IMR-90 (cell line): ENCODE data around the gene LRRC56. TPM values are rescaled to one million over a fixed set of nuclear protein-coding genes. Genes with fewer than 3 reads are reported as not detected.

Experiments
- ATAC-seq: fragments of 200-7000 bp; cut with Tn5 transposase; 2 replicates; pipeline ENCODE4 v1.9.1; 2020; ENCODE audit warnings: low read depth, mild to moderate bottlenecking, moderate library complexity
- BruUV-seq: library from RNA; stranded (reverse); fragments of 400-500 nt; replicated peaks from 2 replicates; lab custom pipeline; 2021; lab: Mats Ljungman, UMichigan
- CTCF ChIA-PET: fragments of 300-600 bp; formaldehyde crosslinking; extraction: SDS; loops from one replicate; lab custom pipeline; 2021; ENCODE audit warnings: antibody characterized with exemption; lab: Yijun Ruan, JAX
- POLR2A ChIA-PET: fragments of 300-600 bp; sonication (Branson Sonifier 250); formaldehyde crosslinking; loops from one replicate; lab custom pipeline; 2022; ENCODE audit warnings: antibody characterized with exemption; ENCODE audit not compliant: unreplicated experiment; lab: Charles Lee
- DNase-seq: peaks from one replicate; pipeline ENCODE4 v3.0.0; 2013
- H2AFZ ChIP-seq: replicated peaks from 2 replicates; pipeline ENCODE3; 2013; ENCODE audit warnings: low read length, mild to moderate bottlenecking; ENCODE audit not compliant: poor library complexity
- H2AK5ac ChIP-seq: 2 replicates; pipeline ENCODE4 v1.6.1; 2013; ENCODE audit warnings: low read depth, low read length, inconsistent platforms
- H2AK9ac ChIP-seq: replicated peaks from 2 replicates; pipeline ENCODE3; 2013; ENCODE audit warnings: mild to moderate bottlenecking, low read depth, low read length, moderate library complexity; ENCODE audit not compliant: poor library complexity
- H2BK120ac ChIP-seq: 2 replicates; pipeline ENCODE4 v1.6.1; 2013; ENCODE audit warnings: low read depth, low read length, inconsistent platforms
- H2BK15ac ChIP-seq: 3 replicates; pipeline ENCODE4 v1.6.1; 2013; ENCODE audit warnings: low read depth, low read length, inconsistent platforms
- H2BK20ac ChIP-seq: 2 replicates; pipeline ENCODE4 v1.6.1; 2013; ENCODE audit warnings: low read depth, mild to moderate bottlenecking, inconsistent platforms, low read length, moderate library complexity
- H2BK5ac ChIP-seq: 2 replicates; pipeline ENCODE4 v1.6.1; 2013; ENCODE audit warnings: mild to moderate bottlenecking, low read depth, low read length, inconsistent platforms; ENCODE audit not compliant: poor library complexity, severe bottlenecking
- H3K14ac ChIP-seq: replicated peaks from 2 replicates; pipeline ENCODE4 v1.6.1; 2013; ENCODE audit warnings: low read depth, low read length, inconsistent platforms
- H3K18ac ChIP-seq: 2 replicates; pipeline ENCODE4 v1.6.1; 2013; ENCODE audit warnings: low read depth, low read length, control low read depth
- H3K23ac ChIP-seq: 2 replicates; pipeline ENCODE4 v1.6.1; 2013; ENCODE audit warnings: low read depth, low read length, inconsistent platforms
- H3K27ac ChIP-seq: 2 replicates; pipeline ENCODE4 v1.5.1; 2013; ENCODE audit warnings: mild to moderate bottlenecking, control low read depth, low read length; ENCODE audit not compliant: insufficient read depth
- H3K27me3 ChIP-seq: 2 replicates; pipeline ENCODE4 v1.6.1; 2013; ENCODE audit warnings: low read length; ENCODE audit not compliant: control insufficient read depth, insufficient read depth
- H3K36me3 ChIP-seq: 2 replicates; pipeline ENCODE4 v1.6.1; 2013; ENCODE audit warnings: low read length, mixed read lengths; ENCODE audit not compliant: control insufficient read depth, insufficient read depth
- H3K4ac ChIP-seq: 2 replicates; pipeline ENCODE4 v1.6.1; 2013; ENCODE audit warnings: low read depth, low read length, inconsistent platforms
- H3K4me1 ChIP-seq: 2 replicates; pipeline ENCODE4 v1.6.1; 2013; ENCODE audit warnings: low read length, mixed read lengths; ENCODE audit not compliant: control insufficient read depth, insufficient read depth
- H3K4me2 ChIP-seq: 2 replicates; pipeline ENCODE4 v1.6.1; 2013; ENCODE audit warnings: low read depth, mild to moderate bottlenecking, control low read depth, low read length, moderate library complexity
- H3K4me3 ChIP-seq: 2 replicates; pipeline ENCODE4 v1.5.1; 2013; ENCODE audit warnings: low read depth, mild to moderate bottlenecking, control low read depth, low read length, moderate library complexity; ENCODE audit not compliant: insufficient read depth
- H3K56ac ChIP-seq: 2 replicates; pipeline ENCODE4 v1.6.1; 2013; ENCODE audit warnings: low read length, inconsistent platforms; ENCODE audit not compliant: insufficient read depth; ENCODE audit errors: extremely low read depth
- H3K79me1 ChIP-seq, 2 experiments: 2 replicates each; pipeline ENCODE4 v1.6.1; 2013; ENCODE audit warnings: low read length in 2 of 2, inconsistent platforms in 1 of 2, low read depth in 1 of 2
- H3K9ac ChIP-seq: 2 replicates; pipeline ENCODE4 v1.6.1; 2013; ENCODE audit warnings: low read depth, low read length, control low read depth
- H3K9me1 ChIP-seq: 2 replicates; pipeline ENCODE4 v1.6.1; 2013; ENCODE audit warnings: low read length, inconsistent platforms; ENCODE audit not compliant: insufficient read depth
- H3K9me3 ChIP-seq: 2 replicates; pipeline ENCODE4 v1.6.1; 2013; ENCODE audit warnings: low read length; ENCODE audit not compliant: control insufficient read depth, insufficient read depth
- H4K20me1 ChIP-seq: 2 replicates; pipeline ENCODE4 v1.6.1; 2013; ENCODE audit warnings: low read length, inconsistent platforms; ENCODE audit not compliant: insufficient read depth
- H4K5ac ChIP-seq: 2 replicates; pipeline ENCODE4 v1.6.1; 2013; ENCODE audit warnings: mild to moderate bottlenecking, low read depth, low read length, control low read depth
- H4K8ac ChIP-seq, 2 experiments: 2 replicates each; pipeline ENCODE4 v1.6.1; 2013; ENCODE audit warnings: low read depth in 2 of 2, low read length in 2 of 2, control low read depth in 1 of 2, inconsistent platforms in 1 of 2
- H4K91ac ChIP-seq: 2 replicates; pipeline ENCODE4 v1.6.1; 2013; ENCODE audit warnings: low read depth, low read length, inconsistent platforms; ENCODE audit not compliant: insufficient read depth
- ELK1 ChIP-seq: fragments of 150-350 bp; IDR thresholded peaks from 2 replicates; pipeline ENCODE4 v1.6.1; 2016; ENCODE audit warnings: low read depth, mild to moderate bottlenecking, low read length, moderate library complexity, borderline replicate concordance
- WGBS, 2 experiments: methylation state at CpG; one replicate each; pipeline versions ENCODE4 v1.1.5 to v1.1.7; 2013; ENCODE audit warnings: missing lambda C conversion rate in 2 of 2; ENCODE audit not compliant: insufficient read length in 1 of 2; ENCODE audit errors: extremely low coverage in 2 of 2; 5-methylcytosine and 5-hydroxymethylcytosine counted together
- dilution Hi-C: fragments of 300-500 bp; cut with HindIII; formaldehyde crosslinking; loops from one replicate; pipeline ENCODE4 v1.14.3; 2018; ENCODE audit warnings: low sequenced_read_pairs; ENCODE audit not compliant: unreplicated experiment
- in situ Hi-C: fragments of 300-500 bp; cut with MboI; formaldehyde crosslinking; loops from 3 replicates; pipeline ENCODE4 v1.14.3; 2019; ENCODE audit warnings: low sequenced_read_pairs, inconsistent platforms, mixed read lengths
- intact Hi-C: fragments of 100-400 bp; cut with micrococcal nuclease; formaldehyde crosslinking; loops from 2 replicates; pipeline ENCODE4 v1.10.0; 2022
- polyA plus RNA-seq, 3 experiments: library from polyadenylated mRNA; depleted of rRNA; stranded (reverse); fragments of >200 nt; gene quantifications; 2 replicates each; pipeline ENCODE4 v1.2.3, GENCODE V29; 2012; ENCODE audit warnings: low replicate concordance in 1 of 3
- total RNA-seq: library from RNA; depleted of rRNA; stranded (reverse); fragments of >200 nt; gene quantifications from 2 replicates; pipeline ENCODE4 v1.2.3, GENCODE V29; 2012

The LRRC56 gene
- total and polyA plus RNA-seq, 2 of the 4 experiments (the other 2 are of a cell fraction) = 0.36 to 1.3 TPM

GRCh38 chr11:595400-595799, 58.1 kb downstream of the LRRC56 start:
- Histone ChIP-seq H4K20me1 (peaks cover 42% of the 10 kb centered on the region), H3K14ac (no peak overlapping the region), H3K79me1 (peaks cover 28 to 57% of the 10 kb centered on the region in 2 experiments), H3K9me1 (no peaks in the 10 kb centered on the region), H2BK15ac (no peak overlapping the region), H4K5ac (no peak overlapping the region), H3K9me3 (no peaks in the 10 kb centered on the region), H3K4me3 (no peak overlapping the region), H2BK20ac (no peak overlapping the region), H3K27ac (no peak overlapping the region), H3K9ac (no peak overlapping the region), H3K27me3 (no peaks in the 10 kb centered on the region), H3K4ac (no peak overlapping the region), H3K56ac (no peak overlapping the region), H4K8ac (no peak overlapping the region), H2BK5ac (no peak overlapping the region), H2AK9ac (no peak overlapping the region), H3K4me2 (no peak overlapping the region), H4K91ac (no peak overlapping the region), H3K23ac (no peak overlapping the region), H3K36me3 (peaks cover 73% of the 10 kb centered on the region), H3K18ac (no peak overlapping the region), H2BK120ac (no peak overlapping the region), H2AK5ac (no peak overlapping the region), H3K4me1 (no peaks in the 10 kb centered on the region), H2AFZ (no peak overlapping the region)
- ChIA-PET POLR2A (no interaction called here), CTCF (no interaction called here)
- ATAC-seq (no peak), DNase-seq (no peak)
- no peak for TF ChIP-seq ELK1
- dilution Hi-C loops (no loop called here), intact Hi-C loops (no loop called here), in situ Hi-C loops (no loop called here)
- no TSS peak for BruUV-seq
- 100% methylated on average over 2 of the region's 10 CpGs; no CpG with 5 or more reads in 1 of the 2 experiments for WGBS, 2 experiments
